HG02970 (cell line): Measurements from ENCODE around the gene MGME1.

Experiments used
- ATAC-seq: cut with Tn5 transposase; IDR thresholded peaks from one replicate; pipeline ENCODE4 v1.9.1; 2021; ENCODE audit warnings: mild to moderate bottlenecking, moderate library complexity, moderate number of reproducible peaks; ENCODE audit not compliant: unreplicated experiment, low FRiP score

Gene MGME1

DNA sequence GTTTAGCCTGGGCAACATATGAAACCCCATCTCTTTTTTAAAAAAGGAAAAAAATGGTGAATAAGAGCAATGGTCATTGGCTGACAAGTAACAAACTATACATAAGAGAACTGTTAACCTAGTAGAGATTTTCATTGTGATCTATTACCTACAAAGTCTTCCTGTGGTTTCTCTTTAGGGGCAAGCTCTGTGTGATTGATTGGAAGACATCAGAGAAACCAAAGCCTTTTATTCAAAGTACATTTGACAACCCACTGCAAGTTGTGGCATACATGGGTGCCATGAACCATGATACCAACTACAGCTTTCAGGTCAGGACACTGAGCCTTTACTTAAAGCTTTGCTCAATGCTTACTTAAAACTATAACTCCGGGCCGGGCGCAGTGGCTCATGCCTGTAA, 19.2 kb downstream of the MGME1 start:
- no peak for ATAC-seq

DNA sequence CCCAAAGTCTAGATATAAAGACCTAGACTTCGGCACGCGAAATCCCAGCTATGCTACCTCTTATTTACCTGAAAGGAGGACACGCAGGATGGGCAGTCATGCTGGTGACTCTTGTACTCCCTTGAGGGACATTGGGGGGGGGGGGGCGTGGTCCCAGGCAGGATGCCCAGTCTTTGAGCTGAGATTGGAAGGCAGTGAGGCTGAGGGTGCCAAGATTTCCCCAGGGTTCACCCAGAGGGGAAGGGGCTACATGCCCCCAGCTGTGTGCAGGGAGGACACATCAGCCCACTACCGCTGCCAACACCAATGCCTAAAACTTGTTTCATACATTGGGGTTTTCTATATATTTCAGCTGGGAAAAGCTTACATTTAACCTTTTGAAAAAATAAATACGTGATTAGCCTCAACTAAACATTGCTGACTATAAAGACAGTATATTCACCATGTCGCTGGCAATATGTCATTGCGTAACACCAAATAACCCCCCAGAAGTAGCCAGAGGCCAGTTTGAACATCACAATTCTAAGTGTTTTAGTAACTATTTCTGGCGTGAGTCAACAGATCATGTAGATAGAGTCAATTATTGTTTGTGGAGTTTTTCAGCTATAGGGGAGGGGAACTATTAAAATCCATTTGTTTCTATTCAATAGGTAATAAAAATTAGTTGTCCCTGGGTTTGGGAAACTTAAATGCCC, 21.6 kb downstream of the MGME1 start:
- no peak for ATAC-seq

DNA sequence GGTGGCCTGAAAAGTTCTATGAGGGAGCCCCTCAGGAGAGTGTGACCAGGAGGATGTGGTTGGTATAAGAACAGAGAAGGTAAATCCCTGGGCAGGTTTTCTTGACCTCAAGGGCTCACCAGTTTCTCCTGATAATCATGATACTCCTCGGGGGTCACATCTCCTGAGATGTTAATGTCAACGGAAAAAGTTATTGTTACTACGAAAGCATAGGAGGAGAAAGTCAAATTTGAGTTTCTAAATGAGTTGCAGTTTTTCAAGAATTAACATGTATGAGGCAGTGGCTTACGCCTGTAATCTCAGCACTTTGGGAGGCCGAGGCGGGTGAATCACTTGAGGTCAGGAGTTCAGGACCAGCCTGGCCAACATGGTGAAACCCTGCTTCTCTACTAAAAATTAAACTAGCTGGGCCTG, 23.4 kb downstream of the MGME1 start:
- no peak for ATAC-seq

DNA sequence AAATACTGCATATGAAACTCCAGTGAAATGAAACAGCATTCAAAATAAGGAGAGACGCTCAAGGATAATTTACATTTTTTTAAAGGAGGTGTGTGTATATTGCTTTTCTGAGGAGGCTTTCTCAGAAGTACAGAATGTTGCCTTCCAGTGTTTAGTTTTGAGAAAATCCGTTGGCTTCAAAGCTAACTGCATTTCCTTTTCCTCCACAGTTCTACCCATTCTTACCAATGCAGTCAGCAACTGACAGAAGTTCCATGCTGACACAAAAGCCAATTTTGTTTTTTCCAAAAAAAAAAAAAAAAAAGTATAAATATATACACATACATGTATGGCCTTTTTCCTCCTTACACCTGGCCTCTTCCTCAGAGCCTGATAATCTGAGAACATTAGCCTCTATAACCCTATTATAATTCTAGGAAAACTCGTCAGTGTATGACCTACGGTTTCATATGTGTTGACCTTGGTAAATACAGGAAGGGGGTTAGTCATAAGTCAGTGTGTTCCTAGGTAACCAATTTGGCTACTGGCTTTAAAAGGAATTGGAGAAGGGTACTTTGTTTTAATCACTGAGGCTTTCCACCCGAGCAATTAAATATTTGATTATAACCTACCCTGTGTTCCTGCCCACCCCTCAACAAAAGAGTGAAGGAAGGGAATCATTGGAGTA, 24.2 kb downstream of the MGME1 start:
- ATAC-seq = no peak

DNA sequence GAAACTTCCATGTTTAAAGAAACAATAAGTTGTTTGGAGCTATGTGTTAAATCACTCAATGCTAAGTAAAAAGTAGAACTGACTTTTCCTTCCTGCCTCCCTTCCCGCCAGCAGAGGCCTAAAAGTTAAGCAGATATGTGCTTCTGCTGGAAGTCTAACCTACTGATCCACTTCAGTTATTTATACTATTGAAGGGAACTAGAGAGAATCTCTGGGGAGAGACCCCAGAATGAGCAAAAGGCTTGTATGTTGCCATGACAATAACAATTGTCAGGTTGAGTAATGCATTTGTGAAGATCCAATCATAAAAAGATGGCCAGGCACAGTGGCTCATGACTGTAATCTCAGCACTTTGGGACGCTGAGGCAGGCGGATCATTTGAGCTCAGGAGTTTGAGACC, 24.7 kb downstream of the MGME1 start:
- ATAC-seq = no peak

DNA sequence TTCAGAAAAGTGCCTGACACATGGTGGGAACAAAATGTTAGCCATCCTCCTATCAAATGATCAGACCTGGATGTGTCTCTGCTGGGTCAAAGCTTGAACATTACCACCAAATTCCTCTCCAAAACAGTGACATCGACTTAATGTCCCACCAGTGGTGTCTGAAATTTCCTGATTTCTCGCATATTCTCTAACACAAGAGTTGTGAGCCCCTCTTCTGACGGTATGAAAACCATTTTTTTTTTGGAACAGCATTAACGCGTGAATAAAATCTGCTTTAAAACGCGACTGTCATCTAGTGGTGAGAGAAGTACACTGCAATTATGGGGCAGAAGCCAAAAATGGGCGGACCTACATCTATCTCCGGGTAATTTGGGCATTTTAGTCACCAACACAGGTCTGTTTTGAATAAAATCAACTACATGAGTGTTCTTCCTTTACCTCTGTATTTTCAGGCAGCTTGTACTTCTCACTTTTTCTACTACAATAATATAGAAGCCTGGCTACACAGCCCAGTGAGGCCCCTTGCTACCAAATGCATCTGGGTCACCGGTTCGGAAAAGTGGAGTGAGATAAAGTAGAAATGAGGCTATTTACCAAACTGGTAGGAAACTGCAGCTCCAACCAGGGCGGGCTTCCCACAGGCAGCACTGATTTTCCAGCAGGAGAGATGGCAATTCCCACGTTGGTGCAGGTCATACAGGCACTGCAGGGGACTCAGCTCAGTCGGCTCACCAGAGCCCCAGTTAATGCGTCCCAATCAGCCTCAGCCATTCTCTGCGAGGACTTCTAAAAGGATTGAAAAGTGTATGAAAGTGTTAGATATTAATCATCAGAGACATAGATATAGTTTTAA, 27.4 kb downstream of the MGME1 start:
- ATAC-seq = no peak

DNA sequence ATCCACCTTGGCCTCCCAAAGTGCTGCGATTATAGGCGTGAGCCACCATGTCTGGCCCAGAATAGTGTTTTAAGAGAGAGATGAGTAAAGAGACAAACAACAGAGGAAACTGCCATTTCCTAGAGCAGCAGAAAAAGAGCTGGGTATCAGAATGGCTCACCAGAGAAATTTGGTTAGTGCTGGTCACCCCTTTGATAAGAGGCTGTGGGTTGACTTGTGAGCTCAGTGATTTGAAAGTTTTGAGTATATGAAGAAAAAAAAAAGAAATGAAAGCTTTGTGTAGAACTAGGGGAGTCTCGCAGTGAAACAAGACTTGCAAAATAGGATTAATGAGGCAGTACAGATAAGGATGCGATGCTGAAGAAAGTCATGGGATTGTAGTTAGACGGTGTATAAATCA, 29.6 kb downstream of the MGME1 start:
- no peak for ATAC-seq

DNA sequence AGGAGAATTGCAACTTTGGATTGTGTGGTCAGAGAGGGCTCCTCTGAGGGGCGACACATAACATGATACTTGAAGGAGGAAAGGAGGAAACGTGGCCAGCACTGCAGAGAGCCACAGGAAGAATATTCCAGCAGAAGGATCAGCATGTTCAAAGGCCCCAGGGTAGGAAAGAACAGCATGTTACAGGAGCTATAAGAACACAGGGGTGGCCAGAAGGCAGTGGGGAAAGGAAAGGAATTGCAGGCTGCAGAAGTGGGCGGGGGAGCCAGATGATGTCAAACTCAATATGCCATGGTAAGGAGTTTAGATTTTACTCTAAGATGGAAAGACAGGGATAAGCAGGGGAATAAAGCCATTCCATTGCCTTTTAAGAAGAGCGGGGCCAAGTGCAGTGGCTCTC, 30.7 kb downstream of the MGME1 start:
- no peak for ATAC-seq

DNA sequence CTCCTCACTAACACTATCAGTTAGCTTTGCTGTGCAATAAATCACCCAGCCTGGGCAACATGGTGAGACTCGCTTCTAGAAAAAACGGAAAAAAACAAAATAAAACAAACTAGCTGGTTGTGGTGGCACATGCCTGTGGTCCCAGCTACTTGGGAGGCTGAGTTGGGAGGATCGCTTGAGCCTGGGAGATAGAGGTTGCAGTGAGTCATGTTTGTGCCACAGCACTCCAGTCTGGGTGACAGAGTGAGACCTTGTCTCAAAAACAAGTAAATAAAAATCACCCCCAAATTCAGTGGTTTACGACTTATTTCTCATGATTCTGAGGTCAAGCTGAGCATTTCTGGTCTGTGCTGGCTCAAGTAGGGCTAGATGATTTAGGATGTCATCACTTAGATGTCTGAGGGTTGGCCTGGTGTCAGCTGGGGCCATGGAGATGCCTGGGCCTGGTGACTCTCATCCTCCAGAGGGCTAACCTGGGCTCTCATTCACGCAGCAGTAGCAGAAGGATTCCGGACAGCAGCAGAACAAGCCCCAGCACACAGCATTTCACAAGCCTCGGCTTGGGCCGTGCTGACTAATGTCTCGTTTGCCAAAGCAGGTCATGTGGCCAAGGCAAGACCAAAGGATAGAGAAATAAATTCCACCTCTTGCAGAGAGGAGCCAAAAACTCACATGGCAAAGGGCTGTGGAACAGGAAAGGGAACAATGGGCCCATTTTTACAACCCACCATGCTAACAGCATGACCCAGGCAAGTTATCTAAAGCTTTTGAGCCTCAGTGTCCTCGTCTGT, 32.5 kb downstream of the MGME1 start:
- ATAC-seq = no peak

DNA sequence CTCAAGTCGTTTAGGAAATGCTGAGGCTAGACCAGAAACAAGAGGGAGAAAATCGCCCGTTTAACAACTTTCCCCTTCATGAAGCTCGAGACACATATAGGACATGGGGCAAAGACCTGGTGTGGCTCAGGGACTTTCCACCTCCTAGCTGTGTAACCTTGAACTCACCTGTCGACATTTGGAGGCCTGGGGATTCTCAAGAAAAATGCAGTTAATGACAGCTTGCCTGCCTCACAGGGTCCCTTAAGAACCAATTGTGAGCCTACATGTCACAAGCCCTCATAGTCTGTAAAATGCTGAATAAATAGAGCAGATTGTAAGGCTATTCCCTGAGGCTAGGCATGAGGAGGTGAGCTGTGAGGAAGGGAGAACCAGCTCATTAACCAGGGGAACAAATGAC, 35.1 kb downstream of the MGME1 start:
- no peak for ATAC-seq

DNA sequence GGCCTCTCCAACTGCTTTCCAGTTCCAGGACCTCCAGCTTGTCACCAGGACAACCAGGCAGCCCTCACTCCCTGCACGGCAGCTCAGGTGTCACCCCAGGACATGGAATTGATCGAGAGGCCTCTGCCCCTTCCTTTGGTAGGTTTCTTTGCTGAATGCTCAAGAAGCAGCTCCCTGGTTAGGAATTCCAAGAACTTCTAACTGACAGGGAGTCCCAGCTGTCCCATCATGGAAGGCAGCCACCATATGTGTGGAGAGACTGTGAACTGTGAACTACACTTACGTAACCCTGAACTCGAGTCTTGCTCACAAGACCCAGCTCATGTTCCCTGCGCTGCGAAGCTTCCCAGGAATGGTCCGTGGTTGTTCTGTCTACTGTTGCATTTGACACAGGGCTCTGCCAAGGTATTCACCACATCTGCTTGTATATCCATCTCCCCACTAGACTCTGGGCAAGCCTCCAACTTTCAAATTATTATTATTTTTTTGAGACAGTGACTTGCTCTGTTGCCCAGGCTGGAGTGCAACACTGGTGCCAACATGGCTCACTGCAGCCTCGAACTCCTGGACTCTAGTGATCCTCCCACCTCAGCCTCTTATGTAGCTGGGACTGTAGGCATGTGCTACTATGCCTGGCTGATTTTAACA, 35.7 kb downstream of the MGME1 start:
- ATAC-seq = no peak

DNA sequence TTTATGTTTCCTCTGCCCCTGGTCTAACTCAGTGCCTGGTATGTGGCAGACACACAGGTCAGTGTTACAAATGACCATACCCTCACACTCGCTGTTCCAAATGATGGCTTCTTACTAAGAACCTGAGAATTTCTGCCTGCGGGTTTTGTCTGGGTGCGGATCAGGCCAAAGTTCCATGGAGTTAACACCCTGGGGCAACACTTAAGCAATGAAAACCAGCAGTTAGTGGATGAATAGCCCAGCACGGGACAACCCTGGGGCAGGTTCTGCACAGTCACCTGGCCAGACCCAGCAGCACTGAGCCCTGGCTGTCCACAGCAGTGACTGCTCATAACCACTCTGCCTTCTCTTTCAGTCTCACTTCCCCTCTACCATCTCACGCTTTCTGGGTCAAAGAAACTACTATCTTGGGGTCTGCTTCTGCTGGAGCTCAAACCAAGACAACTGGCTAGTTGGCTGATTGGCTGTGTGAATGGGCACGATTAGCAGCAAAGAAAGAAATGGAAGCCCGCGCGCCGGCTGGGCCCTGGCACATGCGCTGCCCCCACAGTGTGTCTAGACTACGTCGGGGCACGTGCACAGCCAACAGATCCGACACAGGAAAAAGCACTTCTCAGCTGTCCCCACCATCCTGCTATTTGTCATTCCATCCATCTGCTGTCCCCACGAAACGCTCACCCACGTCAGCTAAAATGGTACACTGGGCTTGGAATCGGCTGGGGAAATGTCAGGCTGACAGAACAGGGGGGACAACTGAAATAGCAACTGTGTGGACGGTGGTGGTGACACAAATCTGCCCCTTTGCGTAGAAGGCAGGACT, 36.6 kb downstream of the MGME1 start:
- ATAC-seq = peak; percentile 84

DNA sequence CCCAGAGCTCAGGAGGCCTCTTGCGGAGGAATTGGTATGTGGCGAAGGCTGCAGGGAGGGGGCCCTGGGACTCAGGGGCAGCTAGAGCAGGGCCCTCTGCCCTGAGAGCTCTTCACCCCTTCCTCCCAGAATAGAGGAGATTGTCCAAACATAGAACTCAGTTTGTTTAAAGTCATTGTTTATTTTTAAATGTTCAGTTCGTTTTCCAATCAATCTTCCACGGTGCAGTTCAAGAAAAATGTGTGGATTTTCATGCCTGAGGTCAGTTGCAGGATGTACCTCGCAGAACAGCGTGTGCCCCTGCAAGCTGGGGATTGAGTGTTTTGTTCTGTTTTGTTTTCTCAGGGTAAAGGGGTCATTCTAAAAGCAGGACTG, 37.2 kb downstream of the MGME1 start:
- ATAC-seq = no peak

DNA sequence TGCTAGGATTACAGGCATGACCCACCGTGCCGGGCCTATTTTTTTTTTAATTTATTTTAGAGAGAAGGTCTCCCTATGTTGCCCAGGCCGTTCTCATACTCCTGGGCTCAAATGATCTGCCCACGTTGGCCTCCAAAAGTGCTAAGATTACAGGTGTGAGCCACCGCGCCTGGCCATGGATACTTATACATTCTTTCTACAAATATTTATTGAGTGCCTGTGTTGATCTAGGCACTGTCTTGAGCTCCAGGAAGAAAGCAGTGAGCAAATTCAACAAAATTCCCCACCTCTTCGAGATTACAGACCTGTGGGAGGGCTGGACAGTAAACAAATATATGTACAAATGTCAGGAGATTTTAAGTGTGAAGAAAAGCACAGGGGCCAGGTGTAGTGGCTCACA, 37.9 kb downstream of the MGME1 start:
- ATAC-seq = no peak

DNA sequence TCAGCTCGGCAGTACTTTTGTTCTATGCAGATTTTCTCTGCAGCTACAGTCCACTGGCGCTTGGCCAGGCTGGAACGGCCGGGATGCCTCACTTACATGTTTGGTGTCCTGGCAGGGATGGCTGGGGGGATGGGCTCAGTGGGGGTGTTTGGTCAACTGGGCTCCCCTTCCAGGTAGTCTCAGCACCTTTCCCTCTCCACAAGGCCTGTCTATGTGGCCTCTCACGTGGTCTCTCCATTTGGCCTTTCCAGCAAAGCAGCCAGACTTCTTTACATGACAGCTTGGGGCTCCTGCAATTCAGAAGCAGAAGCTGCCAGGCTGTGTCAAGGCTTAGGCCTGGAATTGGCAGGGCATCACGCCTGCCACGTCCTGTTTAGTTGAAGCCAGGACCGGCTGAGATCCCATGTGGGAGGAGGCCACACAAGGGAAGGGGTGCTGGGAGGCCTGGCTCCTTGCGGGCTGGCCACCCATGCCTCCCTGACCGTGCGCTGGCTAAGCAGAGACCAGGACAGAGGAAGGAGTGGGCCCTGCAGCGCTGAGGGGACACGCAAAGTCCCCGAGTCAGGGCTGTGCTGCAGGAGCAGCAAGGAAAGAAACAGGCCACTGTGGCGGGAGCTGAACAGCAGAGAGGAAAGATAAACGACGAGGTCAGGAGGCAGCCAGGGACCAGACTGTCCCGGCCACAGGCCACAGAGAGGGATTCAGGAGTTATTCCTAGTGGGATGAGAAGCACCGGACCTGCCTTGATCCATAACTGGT, 38.9 kb downstream of the MGME1 start:
- ATAC-seq = no peak

DNA sequence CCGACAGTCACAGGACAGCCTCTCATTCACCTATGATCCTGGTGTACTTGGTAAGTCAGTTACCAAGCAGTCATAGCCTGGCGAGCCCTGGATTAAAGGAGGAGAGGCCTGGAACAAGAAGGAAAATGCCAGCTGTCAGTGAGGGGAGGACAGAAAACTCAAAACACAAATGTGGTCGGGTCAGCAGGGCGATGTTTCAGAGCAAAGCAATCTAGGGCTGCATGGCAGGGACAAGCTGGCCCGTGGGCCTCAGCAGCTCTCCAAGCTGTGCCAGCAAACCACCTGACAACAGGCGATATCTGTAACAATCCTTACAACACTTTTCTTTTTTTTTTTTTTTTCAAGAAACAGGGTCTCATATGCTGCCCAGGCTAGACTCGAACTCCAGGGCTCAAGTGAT, 40.3 kb downstream of the MGME1 start:
- ATAC-seq = no peak

DNA sequence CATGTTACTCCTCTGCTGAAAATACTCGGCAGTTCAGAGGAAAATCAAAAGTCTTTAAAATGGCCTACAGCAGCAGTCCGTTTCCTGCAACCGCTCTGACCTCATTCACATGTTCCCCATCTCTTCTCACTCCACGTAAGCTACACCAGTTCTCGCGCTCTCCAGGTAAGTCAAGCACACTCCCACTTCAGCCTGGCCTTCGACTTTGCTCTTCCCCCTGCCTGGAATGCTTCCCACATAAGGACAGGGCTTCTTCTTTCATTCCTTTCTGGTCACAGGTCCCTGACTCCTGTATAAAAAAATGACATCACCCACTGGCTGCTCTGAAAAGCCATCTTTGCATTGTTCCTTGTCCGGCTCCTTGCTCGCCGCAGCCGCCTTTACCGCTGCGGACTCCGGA, 42.7 kb downstream of the MGME1 start:
- ATAC-seq = no peak

DNA sequence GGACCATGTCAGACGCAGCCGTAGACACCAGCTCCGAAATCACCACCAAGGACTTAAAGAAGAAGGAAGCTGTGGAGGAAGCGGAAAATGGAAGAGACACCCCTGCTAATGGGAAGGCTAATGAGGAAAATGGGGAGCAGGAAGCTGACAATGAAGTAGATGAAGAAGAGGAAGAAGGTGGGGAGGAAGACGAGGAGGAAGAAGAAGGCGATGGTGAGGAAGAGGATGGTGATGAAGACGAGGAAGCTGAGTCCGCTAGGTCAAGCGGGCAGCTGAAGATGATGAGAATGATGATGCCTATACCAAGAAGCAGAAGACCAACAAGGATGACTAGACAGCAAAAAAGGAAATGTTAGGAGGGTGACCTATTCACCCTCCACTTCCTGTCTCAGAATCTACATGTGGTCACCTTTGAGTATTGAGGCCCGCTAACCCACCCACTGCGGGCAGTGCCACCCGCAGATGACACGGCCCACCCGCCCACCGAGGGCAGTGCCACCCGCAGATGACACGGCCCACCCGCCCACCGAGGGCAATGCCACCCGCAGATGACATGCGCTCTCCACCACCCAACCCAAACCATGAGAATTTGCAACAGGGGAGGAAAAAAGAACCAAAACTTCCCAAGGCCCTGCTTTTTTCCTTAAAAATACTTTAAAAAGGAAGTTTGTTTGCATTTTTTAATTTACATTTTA, 43.3 kb downstream of the MGME1 start:
- ATAC-seq = no peak
